HepG2 (cell line): ENCODE results near the gene MAEA. TPM values are rescaled to one million over a fixed set of nuclear protein-coding genes. Genes with fewer than 3 reads are reported as not detected.

Source experiments
- ATAC-seq: fragments of 200-7000 bp; cut with Tn5 transposase; 3 replicates; pipeline ENCODE4 v1.9.1; 2020; ENCODE audit warnings: mild to moderate bottlenecking, moderate library complexity
- BruUV-seq: library from RNA; stranded (reverse); fragments of 400-500 nt; replicated peaks from 2 replicates; lab custom pipeline; 2021; lab: Mats Ljungman, UMichigan
- CTCF ChIA-PET: fragments of 300-600 bp; formaldehyde crosslinking; extraction: SDS; loops from one replicate; lab custom pipeline; 2021; ENCODE audit warnings: low total read pairs, inconsistent platforms, low intra/inter-chr PET ratio; lab: Yijun Ruan, JAX
- POLR2A ChIA-PET: fragments of 350-600 bp; sonication (Branson Sonifier 250); formaldehyde crosslinking; loops from one replicate; lab custom pipeline; 2020; ENCODE audit warnings: antibody characterized with exemption, inconsistent platforms; lab: Yijun Ruan, JAX
- DNase-seq: peaks from one replicate; pipeline ENCODE4 v3.0.0-alpha.2; 2015; ENCODE audit warnings: low spot score
- FAIRE-seq: peaks from 3 replicates; lab custom pipeline; 2011; peaks lifted over from hg19 to GRCh38; lab: Jason Lieb, UNC
- H2AFZ ChIP-seq: one replicate; pipeline ENCODE4 v1.6.1; 2011; ENCODE audit warnings: low read length, inconsistent platforms
- H3K27ac ChIP-seq: fragments of 300-600 bp; 3 replicates; pipeline ENCODE4 v1.8.0; 2011; ENCODE audit warnings: mixed run types, mild to moderate bottlenecking, mixed read lengths, low read length, inconsistent platforms; ENCODE audit not compliant: insufficient read depth; ENCODE audit errors: extremely low read length
- H3K27me3 ChIP-seq, 2 experiments: fragments of 200-600 bp in 1 of 2; 2 replicates in 1 of 2; 3 replicates in 1 of 2; pipeline versions ENCODE4 v1.6.0 to v1.8.0; 2011; ENCODE audit warnings: low read length in 2 of 2, mild to moderate bottlenecking in 2 of 2, moderate library complexity in 2 of 2, inconsistent platforms in 1 of 2; ENCODE audit not compliant: insufficient read depth in 2 of 2, control insufficient read depth in 1 of 2
- H3K36me3 ChIP-seq, 2 experiments: fragments of 200-600 bp in 1 of 2; replicated peaks in 1 of 2; 2 replicates in 1 of 2; 3 replicates in 1 of 2; pipeline versions ENCODE4 v1.5.1 to v1.8.0; 2011; ENCODE audit warnings: low read length in 2 of 2, inconsistent platforms in 1 of 2; ENCODE audit not compliant: insufficient read depth in 2 of 2, control insufficient read depth in 1 of 2
- H3K4me1 ChIP-seq: 2 replicates; pipeline ENCODE4 v1.5.1; 2012; ENCODE audit warnings: low read length, inconsistent platforms; ENCODE audit not compliant: insufficient read depth
- H3K4me2 ChIP-seq: 2 replicates; pipeline ENCODE4 v1.6.0; 2011; ENCODE audit warnings: low read depth, low read length, inconsistent platforms
- H3K4me3 ChIP-seq, 3 experiments: fragments of 200-600 bp in 1 of 3; sonication (generic), shearing (Covaris generic) in 1 of 3; replicated peaks in 1 of 3; 2 replicates each; pipeline ENCODE4 v1.5.1; 2011 to 2016; ENCODE audit warnings: low read length in 3 of 3, inconsistent platforms in 2 of 3, low read depth in 2 of 3, mild to moderate bottlenecking in 2 of 3, control low read depth in 1 of 3, mixed read lengths in 1 of 3; ENCODE audit not compliant: insufficient read depth in 1 of 3
- H3K79me2 ChIP-seq: one replicate; pipeline ENCODE4 v1.6.1; 2011; ENCODE audit warnings: low read length, inconsistent platforms; ENCODE audit not compliant: insufficient read depth
- H3K9ac ChIP-seq: 2 replicates; pipeline ENCODE4 v1.6.0; 2011; ENCODE audit warnings: mild to moderate bottlenecking, low read depth, low read length, inconsistent platforms; ENCODE audit not compliant: insufficient read depth
- H3K9me3 ChIP-seq: 2 replicates; pipeline ENCODE4 v1.5.1; 2012; ENCODE audit warnings: mild to moderate bottlenecking, low read length
- H4K20me1 ChIP-seq: 2 replicates; pipeline ENCODE4 v1.6.0; 2011; ENCODE audit warnings: inconsistent platforms, mild to moderate bottlenecking, low read length, moderate library complexity; ENCODE audit not compliant: insufficient read depth
- ATRX ChIP-seq: sonication (generic); formaldehyde crosslinking; IDR thresholded peaks from 2 replicates; pipeline ENCODE4 v1.4.0; 2020; ENCODE audit warnings: missing genetic modification reagents, borderline replicate concordance
- EHMT2 ChIP-seq: fragments of 200-600 bp; sonication (generic); IDR thresholded peaks from 2 replicates; pipeline ENCODE4 v1.7.0; 2017; ENCODE audit warnings: antibody characterized with exemption, low read depth, low read length, borderline replicate concordance
- ELF4 ChIP-seq: sonication (generic); formaldehyde crosslinking; IDR thresholded peaks from 2 replicates; pipeline ENCODE4 v1.5.0; 2020; ENCODE audit warnings: missing genetic modification reagents, mild to moderate bottlenecking, moderate library complexity, borderline replicate concordance
- EZH2 ChIP-seq: conservative IDR thresholded peaks from 2 replicates; pipeline ENCODE4 v1.6.1; 2012; ENCODE audit warnings: mild to moderate bottlenecking, low read depth, low read length, moderate library complexity
- GTF3A ChIP-seq: sonication (generic); formaldehyde crosslinking; conservative IDR thresholded peaks from 2 replicates; pipeline ENCODE4 v1.4.0; 2020; ENCODE audit warnings: mild to moderate bottlenecking, missing genetic modification reagents
- HOXD1 ChIP-seq: sonication (generic); formaldehyde crosslinking; IDR thresholded peaks from 2 replicates; pipeline ENCODE4 v1.5.0; 2020; ENCODE audit warnings: missing genetic modification reagents
- KAT7 ChIP-seq: IDR thresholded peaks from 2 replicates; pipeline ENCODE4 v1.6.1; 2018; ENCODE audit warnings: borderline replicate concordance, missing compliant biosample characterization
- KLF6 ChIP-seq: IDR thresholded peaks from 2 replicates; pipeline ENCODE4 v1.8.0; 2016; ENCODE audit warnings: missing biosample characterization, missing genetic modification reagents
- POLR2AphosphoS5 ChIP-seq: IDR thresholded peaks from 2 replicates; pipeline ENCODE4 v1.6.1; 2012; ENCODE audit warnings: low read depth, low read length
- TCF7 ChIP-seq: sonication (generic); IDR thresholded peaks from 2 replicates; pipeline ENCODE4 v1.6.1; 2016; ENCODE audit warnings: antibody characterized with exemption, low read depth
- TCF7L2 ChIP-seq: IDR thresholded peaks from 2 replicates; pipeline ENCODE4 v1.6.1; 2011; ENCODE audit warnings: mild to moderate bottlenecking, low read depth, low read length, moderate library complexity
- ZNF207 ChIP-seq: fragments of 450-650 bp; IDR thresholded peaks from 2 replicates; pipeline ENCODE4 v1.6.1; 2016; ENCODE audit warnings: antibody characterized with exemption, borderline replicate concordance
- ZNF766 ChIP-seq: sonication (generic); formaldehyde crosslinking; IDR thresholded peaks from 2 replicates; pipeline ENCODE4 v1.5.0; 2020; ENCODE audit warnings: missing genetic modification reagents, borderline replicate concordance
- ZNF768 ChIP-seq: sonication (generic); formaldehyde crosslinking; IDR thresholded peaks from 2 replicates; pipeline ENCODE4 v1.4.0; 2020; ENCODE audit warnings: missing genetic modification reagents
- ZNF790 ChIP-seq: sonication (generic); formaldehyde crosslinking; IDR thresholded peaks from 2 replicates; pipeline ENCODE4 v1.8.0; 2022; ENCODE audit warnings: missing genetic modification reagents, mild to moderate bottlenecking, borderline replicate concordance
- WGBS: methylation state at CpG from one replicate; pipeline ENCODE4 v1.1.6; 2017; ENCODE audit warnings: low lambda C conversion rate; 5-methylcytosine and 5-hydroxymethylcytosine counted together
- in situ Hi-C: cut with HindIII; loops from 2 replicates; pipeline ENCODE4 v1.10.0; 2017; ENCODE audit warnings: low pct_unique_long_range_greater_than_20kb; ENCODE audit not compliant: extremely low pct_ligation_motif_present
- intact Hi-C: fragments of 100-400 bp; cut with micrococcal nuclease; formaldehyde crosslinking; loops from one replicate; pipeline ENCODE4 v1.10.0; 2022; ENCODE audit not compliant: unreplicated experiment
- polyA plus RNA-seq, 8 experiments: library from polyadenylated mRNA; depleted of rRNA in 3 of 8; stranded (reverse) in 7 of 8; unstranded in 1 of 8; fragments of >200 nt; fragmentation: Illumina TruSeq in 4 of 8; extraction: Trizol in 4 of 8; gene quantifications; 2 replicates each; pipeline versions ENCODE4 v1.2.1 to v1.2.3, GENCODE V29; 2011 to 2016; ENCODE audit warnings: low read depth in 4 of 8, missing spikeins in 1 of 8, mixed read lengths in 1 of 8; ENCODE audit not compliant: insufficient read depth in 1 of 8
- total RNA-seq, 5 experiments: library from RNA; depleted of rRNA; stranded (reverse); fragments of >200 nt; fragmentation: Illumina TruSeq; extraction: Trizol; gene quantifications; 2 replicates each; pipeline ENCODE4 v1.2.3, GENCODE V29; 2016; ENCODE audit warnings: low read depth in 1 of 5
- TF ChIP-seq, protein P1 (sequence below): sonication (generic); formaldehyde crosslinking; IDR thresholded peaks from 2 replicates; pipeline ENCODE4 v1.8.0; 2022; ENCODE audit warnings: mild to moderate bottlenecking, missing genetic modification reagents, borderline replicate concordance
- TF ChIP-seq, protein P2 (sequence below): IDR thresholded peaks from 2 replicates; pipeline ENCODE4 v1.6.1; 2016; ENCODE audit warnings: missing biosample characterization, missing genetic modification reagents, low read depth
- TF ChIP-seq, protein P3 (sequence below): sonication (generic); formaldehyde crosslinking; IDR thresholded peaks from 2 replicates; pipeline ENCODE4 v1.4.0; 2020; ENCODE audit warnings: missing genetic modification reagents
- TF ChIP-seq, protein P4 (sequence below): sonication (generic); formaldehyde crosslinking; IDR thresholded peaks from 2 replicates; pipeline ENCODE4 v1.4.0; 2020; ENCODE audit warnings: mild to moderate bottlenecking, missing genetic modification reagents

Gene MAEA
- total and polyA plus RNA-seq, 2 of the 13 experiments (the other 11 are each of a cell fraction or from before 2014, with no cell fraction given), result 52.0 to 57.1 TPM

DNA sequence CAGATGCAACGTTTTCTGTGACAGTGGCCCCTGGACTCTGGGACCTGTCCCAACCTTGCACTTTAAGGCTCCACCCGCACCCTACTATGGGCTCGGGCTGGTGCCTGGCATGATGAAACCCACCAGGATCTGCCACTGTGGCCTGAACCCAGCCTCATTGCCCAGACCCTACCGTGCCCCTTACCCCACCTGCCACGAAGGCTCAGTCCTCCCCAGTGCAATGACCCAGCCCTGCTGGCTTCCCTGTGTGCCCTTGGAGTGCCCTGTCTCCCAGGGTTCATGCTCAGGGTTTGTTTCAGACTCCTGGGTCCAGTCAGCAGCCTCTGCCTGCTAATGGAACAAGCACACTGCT, 60.5 kb downstream of the MAEA start:
- Histone ChIP-seq H3K4me2 (no peak overlapping the region), H3K9me3 (no peaks in the 10 kb centered on the region), H3K9ac (no peak overlapping the region), H2AFZ (no peak overlapping the region), H3K36me3 (peaks cover 10 to 15% of the 10 kb centered on the region in 2 experiments; a peak in 4 of 5 replicates), H3K27me3 (no peaks in the 10 kb centered on the region; a peak in 1 of 5 replicates), H3K79me2 (peaks cover 12% of the 10 kb centered on the region), H3K27ac (no peak overlapping the region), H3K4me1 (peaks cover 23% of the 10 kb centered on the region), H4K20me1 (no peaks in the 10 kb centered on the region), H3K4me3 (no peak overlapping the region)
- CTCF ChIA-PET, result no interaction called here
- no TSS peak for BruUV-seq
- ATAC-seq, result no peak
- intact Hi-C loops (loop anchor here (2.0 kb wide), 1 partner anchor 219 kb away; no protein-coding TSS in a partner anchor), in situ Hi-C loops (loop anchor here (5.0 to 10.0 kb wide), 3 partner anchors 165 to 277 kb away; no protein-coding TSS in a partner anchor)
- POLR2A ChIA-PET, result no interaction called here
- DNase-seq, result no peak
- TF ChIP-seq ZNF768 (CRISPR knock-in tag) (no peak), TCF7 (no peak), ZNF766 (CRISPR knock-in tag) (no peak), EHMT2 (no peak), ZNF207 (no peak), ZNF790 (CRISPR knock-in tag) (no peak), EZH2 (no peak), ELF4 (CRISPR knock-in tag) (no peak), KAT7 (CRISPR knock-in tag) (no peak), POLR2AphosphoS5 (no peak), KLF6 (no peak), TCF7L2 (no peak), GTF3A (CRISPR knock-in tag) (no peak), ATRX (CRISPR knock-in tag) (no peak), HOXD1 (CRISPR knock-in tag) (no peak)
- TF ChIP-seq, protein P1, sequence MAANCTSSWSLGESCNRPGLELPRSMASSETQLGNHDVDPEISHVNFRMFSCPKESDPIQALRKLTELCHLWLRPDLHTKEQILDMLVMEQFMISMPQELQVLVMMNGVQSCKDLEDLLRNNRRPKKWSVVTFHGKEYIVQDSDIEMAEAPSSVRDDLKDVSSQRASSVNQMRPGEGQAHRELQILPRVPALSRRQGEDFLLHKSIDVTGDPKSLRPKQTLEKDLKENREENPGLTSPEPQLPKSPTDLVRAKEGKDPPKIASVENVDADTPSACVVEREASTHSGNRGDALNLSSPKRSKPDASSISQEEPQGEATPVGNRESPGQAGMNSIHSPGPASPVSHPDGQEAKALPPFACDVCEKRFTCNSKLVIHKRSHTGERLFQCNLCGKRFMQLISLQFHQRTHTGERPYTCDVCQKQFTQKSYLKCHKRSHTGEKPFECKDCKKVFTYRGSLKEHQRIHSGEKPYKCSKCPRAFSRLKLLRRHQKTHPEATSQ (CRISPR knock-in tag), result no peak
- TF ChIP-seq, protein P2, sequence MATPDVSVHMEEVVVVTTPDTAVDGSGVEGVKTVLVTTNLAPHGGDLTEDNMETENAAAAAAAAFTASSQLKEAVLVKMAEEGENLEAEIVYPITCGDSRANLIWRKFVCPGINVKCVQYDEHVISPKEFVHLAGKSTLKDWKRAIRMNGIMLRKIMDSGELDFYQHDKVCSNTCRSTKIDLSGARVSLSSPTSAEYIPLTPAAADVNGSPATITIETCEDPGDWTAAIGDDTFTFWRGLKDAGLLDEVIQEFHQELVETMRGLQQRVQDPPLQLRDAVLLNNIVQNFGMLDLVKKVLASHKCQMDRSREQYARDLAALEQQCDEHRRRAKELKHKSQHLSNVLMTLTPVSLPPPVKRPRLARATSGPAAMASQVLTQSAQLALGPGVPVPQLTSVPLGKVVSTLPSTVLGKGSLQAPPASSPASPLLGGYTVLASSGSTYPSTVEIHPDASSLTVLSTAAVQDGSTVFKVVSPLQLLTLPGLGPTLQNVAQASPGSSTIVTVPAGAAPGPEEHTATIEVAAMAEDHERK, result no peak
- TF ChIP-seq, protein P3, sequence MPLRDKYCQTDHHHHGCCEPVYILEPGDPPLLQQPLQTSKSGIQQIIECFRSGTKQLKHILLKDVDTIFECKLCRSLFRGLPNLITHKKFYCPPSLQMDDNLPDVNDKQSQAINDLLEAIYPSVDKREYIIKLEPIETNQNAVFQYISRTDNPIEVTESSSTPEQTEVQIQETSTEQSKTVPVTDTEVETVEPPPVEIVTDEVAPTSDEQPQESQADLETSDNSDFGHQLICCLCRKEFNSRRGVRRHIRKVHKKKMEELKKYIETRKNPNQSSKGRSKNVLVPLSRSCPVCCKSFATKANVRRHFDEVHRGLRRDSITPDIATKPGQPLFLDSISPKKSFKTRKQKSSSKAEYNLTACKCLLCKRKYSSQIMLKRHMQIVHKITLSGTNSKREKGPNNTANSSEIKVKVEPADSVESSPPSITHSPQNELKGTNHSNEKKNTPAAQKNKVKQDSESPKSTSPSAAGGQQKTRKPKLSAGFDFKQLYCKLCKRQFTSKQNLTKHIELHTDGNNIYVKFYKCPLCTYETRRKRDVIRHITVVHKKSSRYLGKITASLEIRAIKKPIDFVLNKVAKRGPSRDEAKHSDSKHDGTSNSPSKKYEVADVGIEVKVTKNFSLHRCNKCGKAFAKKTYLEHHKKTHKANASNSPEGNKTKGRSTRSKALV (CRISPR knock-in tag), result no peak
- TF ChIP-seq, protein P4, sequence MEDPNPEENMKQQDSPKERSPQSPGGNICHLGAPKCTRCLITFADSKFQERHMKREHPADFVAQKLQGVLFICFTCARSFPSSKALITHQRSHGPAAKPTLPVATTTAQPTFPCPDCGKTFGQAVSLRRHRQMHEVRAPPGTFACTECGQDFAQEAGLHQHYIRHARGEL, result no peak
- 100% methylated on average over 3 of the region's 5 CpGs for WGBS
- FAIRE-seq, result no peak
